ENCODE results near the gene NOX3. TPM values are rescaled to one million over a fixed set of nuclear protein-coding genes. Genes with fewer than 3 reads are reported as not detected.

Gene NOX3
- total and polyA plus RNA-seq, 2 of the 8 experiments (the other 6 are each of a cell fraction or from before 2014, with no cell fraction given): not detected

GRCh38 chr6:155346957-155347356 is 108.7 kb downstream of the NOX3 start (continued):
- no peak for TF ChIP-seq RFX5 (IDR thresholded peaks at IDR 0.05; ENCODE audit: borderline replicate concordance, low read depth, low read length)
- TF ChIP-seq CHD2 (IDR thresholded peaks at IDR 0.05; ENCODE audit: low read length): no peak
- no peak for TF ChIP-seq ASH2L (IDR thresholded peaks at IDR 0.05; ENCODE audit: low read length)

Other genes starting within 250 kb of the NOX3 start
- gene CLDN20, start 191.8 kb downstream of the NOX3 start, total RNA-seq (2021; fragmentation: NEBNext Ultra II Directional; extraction: Animal tissue kit (Norgen Biotek cat#: 25700)): not detected in 2 replicates
- gene CLDN20, start 191.8 kb downstream of the NOX3 start, polyA plus RNA-seq (2011; rRNA removed): not detected in 2 replicates
- 49.4 and 52.3 TPM in 2 replicates for gene TFB1M, start 141.4 kb downstream of the NOX3 start, total RNA-seq (2021; fragmentation: NEBNext Ultra II Directional; extraction: Animal tissue kit (Norgen Biotek cat#: 25700))
- 17.8 and 28.2 TPM in 2 replicates for gene TFB1M, start 141.4 kb downstream of the NOX3 start, polyA plus RNA-seq (2011; rRNA removed)